ENCODE data around the gene UST. TPM values are rescaled to one million over a fixed set of nuclear protein-coding genes. Genes with fewer than 3 reads are reported as not detected.
A peak's percentile ranks its signal among the peaks of the same experiment; 100 is the strongest.
"Not testable (repeated sequence)": the region's sequence is repeated elsewhere in the genome, so short reads cannot be mapped to it uniquely, and the experiment has no call there.

The UST gene
- total RNA-seq, 2 donors from 2014 or later = 4.3 to 5.3 TPM

DNA sequence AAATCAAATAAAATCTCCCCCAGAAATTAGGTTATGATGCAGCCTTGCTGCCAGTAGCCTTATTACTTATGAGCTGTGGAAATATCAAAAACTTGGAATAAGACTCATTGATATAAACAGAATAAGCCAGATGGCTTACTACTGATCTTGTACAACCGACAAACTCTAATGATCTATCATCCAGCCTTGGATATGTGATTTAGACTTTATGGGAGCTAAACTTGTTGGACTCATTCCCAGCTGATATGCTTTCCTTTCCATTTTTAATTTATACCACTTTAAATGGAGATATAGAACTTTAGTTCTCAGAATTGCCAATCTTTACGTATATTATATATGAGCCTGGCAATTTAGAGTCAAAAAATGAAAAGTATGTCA lies 5.0 kb downstream of the UST start:
- DNase-seq (ENCODE audit: low spot score) = no peak
- Histone ChIP-seq H3K27me3 (no peaks in the 10 kb centered on the region), H3K9me3 (no peaks in the 10 kb centered on the region), H3K4me3 (no peak overlapping the region), H3K36me3 (no peaks in the 10 kb centered on the region), H3K27ac (no peak overlapping the region), H3K4me1 (peaks cover 0 to 15% of the 10 kb centered on the region in 2 donors)
- TF ChIP-seq, protein P1, sequence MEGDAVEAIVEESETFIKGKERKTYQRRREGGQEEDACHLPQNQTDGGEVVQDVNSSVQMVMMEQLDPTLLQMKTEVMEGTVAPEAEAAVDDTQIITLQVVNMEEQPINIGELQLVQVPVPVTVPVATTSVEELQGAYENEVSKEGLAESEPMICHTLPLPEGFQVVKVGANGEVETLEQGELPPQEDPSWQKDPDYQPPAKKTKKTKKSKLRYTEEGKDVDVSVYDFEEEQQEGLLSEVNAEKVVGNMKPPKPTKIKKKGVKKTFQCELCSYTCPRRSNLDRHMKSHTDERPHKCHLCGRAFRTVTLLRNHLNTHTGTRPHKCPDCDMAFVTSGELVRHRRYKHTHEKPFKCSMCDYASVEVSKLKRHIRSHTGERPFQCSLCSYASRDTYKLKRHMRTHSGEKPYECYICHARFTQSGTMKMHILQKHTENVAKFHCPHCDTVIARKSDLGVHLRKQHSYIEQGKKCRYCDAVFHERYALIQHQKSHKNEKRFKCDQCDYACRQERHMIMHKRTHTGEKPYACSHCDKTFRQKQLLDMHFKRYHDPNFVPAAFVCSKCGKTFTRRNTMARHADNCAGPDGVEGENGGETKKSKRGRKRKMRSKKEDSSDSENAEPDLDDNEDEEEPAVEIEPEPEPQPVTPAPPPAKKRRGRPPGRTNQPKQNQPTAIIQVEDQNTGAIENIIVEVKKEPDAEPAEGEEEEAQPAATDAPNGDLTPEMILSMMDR (IDR thresholded peaks at IDR 0.05) = no peak

DNA sequence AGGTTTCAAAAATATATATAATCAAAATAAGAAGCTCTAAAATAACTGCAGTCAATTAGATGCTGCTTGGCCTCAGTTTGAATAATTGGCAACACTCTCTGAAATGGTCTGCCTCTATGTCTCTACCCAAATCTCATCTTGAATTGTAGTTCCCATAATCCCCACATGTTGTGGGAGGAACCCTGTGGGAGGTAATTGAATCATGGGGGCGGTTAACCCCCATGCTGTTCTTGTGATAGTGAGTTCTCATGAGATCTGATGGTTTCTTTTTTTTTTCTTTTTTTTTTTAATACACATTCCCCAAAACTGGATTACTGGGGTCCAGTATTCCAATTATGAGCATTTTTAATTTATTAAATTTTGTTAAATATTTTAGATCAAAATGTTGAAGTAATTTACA lies 8.5 kb downstream of the UST start:
- H3K27me3 ChIP-seq; H3K9me3 ChIP-seq; H3K4me1 ChIP-seq; DNase-seq (ENCODE audit: low spot score); H3K4me3 ChIP-seq; H3K27ac ChIP-seq; H3K36me3 ChIP-seq: not testable (repeated sequence)

DNA sequence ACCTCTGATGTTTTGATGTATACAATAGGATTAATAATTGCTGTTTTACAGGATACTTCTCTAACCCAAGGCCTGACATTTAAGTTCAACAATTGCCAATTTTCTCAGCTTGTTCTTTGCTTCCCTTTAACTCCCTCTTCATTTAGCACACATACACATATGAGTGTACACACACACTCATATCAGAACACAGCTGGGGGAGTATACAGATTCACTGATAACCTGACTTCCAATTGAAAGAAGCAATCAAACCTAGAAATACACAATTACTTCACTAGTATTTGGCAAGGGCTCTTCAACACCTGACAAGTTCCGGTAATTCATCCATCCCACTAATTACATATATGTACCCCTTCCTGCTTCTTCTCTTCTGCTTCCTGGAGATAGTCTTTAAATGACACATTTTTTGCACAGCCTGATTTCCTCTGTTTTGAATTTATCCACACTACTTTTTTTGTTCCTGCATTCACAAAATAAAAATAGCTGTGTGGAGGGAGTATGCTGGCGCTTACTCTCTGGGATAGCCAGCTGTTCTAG lies 11.2 kb downstream of the UST start:
- no peaks in the 10 kb centered on the region for H3K36me3 ChIP-seq
- H3K27ac ChIP-seq = no peak overlapping the region
- H3K4me3 ChIP-seq = no peak overlapping the region
- no peaks in the 10 kb centered on the region for H3K27me3 ChIP-seq
- H3K4me1 ChIP-seq = peaks cover 0 to 18% of the 10 kb centered on the region in 2 donors
- TF ChIP-seq, protein P1 (IDR thresholded peaks at IDR 0.05) = no peak
- no peaks in the 10 kb centered on the region for H3K9me3 ChIP-seq
- no peak for DNase-seq (ENCODE audit: low spot score)

DNA sequence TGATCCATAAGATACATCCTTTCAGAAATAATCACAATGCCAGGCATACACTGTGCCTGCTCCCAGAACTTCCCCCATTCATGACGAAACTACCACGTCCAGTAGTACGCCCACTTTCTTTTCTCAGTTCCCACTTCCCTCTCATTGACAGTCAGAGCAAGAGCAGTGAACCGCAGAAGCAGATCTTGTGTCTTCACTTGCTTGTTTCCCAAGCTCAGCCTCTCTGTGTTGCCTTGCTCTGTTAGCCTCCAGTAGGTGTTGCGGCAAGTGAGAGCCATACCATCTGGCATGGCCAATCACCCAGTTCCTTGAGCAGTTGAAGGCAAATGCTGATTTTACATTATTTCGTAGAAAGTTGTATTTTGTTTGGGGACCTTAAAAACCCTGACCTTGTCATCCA lies 11.7 kb downstream of the UST start:
- Histone ChIP-seq H3K36me3 (no peaks in the 10 kb centered on the region), H3K27me3 (no peaks in the 10 kb centered on the region), H3K4me1 (peaks cover 0 to 18% of the 10 kb centered on the region in 2 donors), H3K9me3 (no peaks in the 10 kb centered on the region), H3K27ac (no peak overlapping the region), H3K4me3 (no peak overlapping the region)
- TF ChIP-seq, protein P1 (IDR thresholded peaks at IDR 0.05) = no peak
- DNase-seq (ENCODE audit: low spot score) = no peak

DNA sequence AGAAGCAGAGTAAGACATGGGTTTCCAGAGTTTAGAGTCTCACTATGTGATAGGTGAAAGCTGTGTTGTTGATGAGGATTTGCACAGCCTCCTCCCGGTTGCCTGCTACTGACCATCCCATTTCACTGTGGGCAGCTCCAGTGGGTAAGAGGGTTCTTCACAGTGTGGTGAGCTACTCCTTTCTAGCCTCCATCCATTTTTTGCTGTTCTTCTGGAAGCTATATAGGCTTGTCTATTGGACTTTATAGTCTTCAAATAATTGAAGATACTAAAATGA lies 13.4 kb downstream of the UST start:
- TF ChIP-seq, protein P1 (IDR thresholded peaks at IDR 0.05) = no peak
- Histone ChIP-seq H3K36me3 (no peaks in the 10 kb centered on the region), H3K4me1 (peaks cover 0 to 18% of the 10 kb centered on the region in 2 donors), H3K27me3 (no peaks in the 10 kb centered on the region), H3K9me3 (no peaks in the 10 kb centered on the region), H3K27ac (peak overlapping the region in 1 of 2 donors; percentile 26), H3K4me3 (no peak overlapping the region)
- DNase-seq (ENCODE audit: low spot score) = no peak

DNA sequence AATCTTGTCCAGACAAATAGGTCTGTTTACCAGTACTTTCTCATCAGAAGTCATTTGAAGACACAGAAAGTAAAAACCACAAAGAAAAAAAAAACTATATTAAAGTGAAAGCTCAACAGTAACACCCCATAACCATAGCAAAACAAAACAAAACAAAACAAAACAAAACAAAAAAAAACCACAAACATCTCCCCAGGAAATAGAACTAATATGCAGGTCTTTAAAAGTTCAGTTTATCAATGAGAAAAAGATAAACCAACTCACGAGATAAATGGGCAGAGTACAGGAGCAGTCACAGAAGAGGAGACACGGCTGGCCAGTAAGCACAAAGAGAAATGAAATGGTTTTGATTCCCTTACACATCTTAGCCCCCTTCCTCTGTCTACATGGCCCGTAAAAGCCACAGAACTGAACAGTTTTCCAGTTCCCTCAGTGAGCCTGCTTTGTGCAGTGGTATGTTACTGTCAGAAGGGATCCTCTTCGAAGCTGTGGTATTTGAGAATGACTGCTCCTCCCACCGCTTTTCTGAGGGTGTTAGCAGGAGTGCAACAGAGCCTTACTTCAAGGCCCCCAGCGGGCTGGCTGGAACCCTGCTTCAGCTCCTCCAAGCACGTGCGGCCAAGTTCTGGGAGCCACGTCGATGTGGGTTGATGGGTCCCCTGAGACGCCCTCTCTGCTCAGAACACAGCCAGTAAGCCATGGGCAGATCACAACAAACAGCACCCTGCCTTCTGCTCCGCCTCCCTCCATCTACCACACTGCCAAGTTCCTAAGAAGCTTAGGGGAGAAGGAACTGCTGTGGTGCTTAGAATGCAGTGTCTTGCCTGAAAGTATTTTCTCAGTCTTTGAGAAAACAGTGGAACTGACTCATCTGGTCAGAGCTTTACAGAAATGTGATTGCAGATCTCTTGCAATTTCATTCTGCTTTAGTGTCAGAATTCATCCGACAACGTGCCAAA lies 14.0 kb downstream of the UST start:
- peak overlapping the region in 1 of 2 donors; percentile 30 for H3K4me3 ChIP-seq
- no peaks in the 10 kb centered on the region for H3K36me3 ChIP-seq
- TF ChIP-seq, protein P1 (IDR thresholded peaks at IDR 0.05) = no peak
- no peaks in the 10 kb centered on the region for H3K27me3 ChIP-seq
- H3K9me3 ChIP-seq = no peaks in the 10 kb centered on the region
- peaks cover 0 to 18% of the 10 kb centered on the region in 2 donors for H3K4me1 ChIP-seq
- H3K27ac ChIP-seq = peak overlapping the region; percentile 26 to 67
- no peak for DNase-seq (ENCODE audit: low spot score)
